ENCODE data around the gene ACAN. TPM values are rescaled to one million over a fixed set of nuclear protein-coding genes. Genes with fewer than 3 reads are reported as not detected.

ACAN gene
- polyA plus RNA-seq, 1 of the 3 experiments (the other 2 are of a cell fraction): not detected

GRCh38 chr15:88782465-88782864 is 20.8 kb upstream of the ACAN start (continued):
- TF ChIP-seq IRF3 (IDR thresholded peaks at IDR 0.05; ENCODE audit: low read depth, low read length) (no peak), FOXM1 (IDR thresholded peaks at IDR 0.05; ENCODE audit: low read depth) (no peak)

- H3K27ac ChIP-seq (ENCODE audit: low read depth in 2 of 2, low read length in 1 of 2): no peak overlapping the region
- TF ChIP-seq USF2 (IDR thresholded peaks at IDR 0.05; ENCODE audit: borderline replicate concordance, low read depth, low read length): no peak
- no peak for TF ChIP-seq EP300 (IDR thresholded peaks at IDR 0.05; ENCODE audit: borderline replicate concordance in 1 of 2, low read depth in 1 of 2, low read length in 1 of 2)
- no peak for TF ChIP-seq EZH2phosphoT487 (IDR thresholded peaks at IDR 0.05; ENCODE audit: borderline replicate concordance, low read depth)
- no peak for TF ChIP-seq MEF2A (IDR thresholded peaks at IDR 0.05; ENCODE audit: borderline replicate concordance, low read depth)
- no peak for TF ChIP-seq POLR2AphosphoS5 (IDR thresholded peaks at IDR 0.05; ENCODE audit: low read depth, low read length)
- H4K20me1 ChIP-seq (ENCODE audit: insufficient read depth): no peaks in the 10 kb centered on the region
- no peak overlapping the region for H3K4me2 ChIP-seq
- no peaks in the 10 kb centered on the region for H3K36me3 ChIP-seq (replicated peaks in 1 of 2; ENCODE audit: control insufficient read depth in 1 of 2, insufficient read depth in 2 of 2, low read length in 1 of 2)
- H3K27me3 ChIP-seq (ENCODE audit: insufficient read depth): no peaks in the 10 kb centered on the region
- 0% methylated on average over 1 of the region's 2 CpGs for WGBS (ENCODE audit: low lambda C conversion rate)
- no peaks in the 10 kb centered on the region for H3K4me1 ChIP-seq (ENCODE audit: control insufficient read depth in 1 of 2, insufficient read depth in 2 of 2, low read depth in 1 of 2, low read length in 1 of 2)
- CTCF ChIA-PET: no interaction called here
- POLR2A ChIA-PET: no interaction called here
- H3K9me2 ChIP-seq: no peaks in the 10 kb centered on the region
- no peaks in the 10 kb centered on the region for H3K9me3 ChIP-seq
- no peak overlapping the region for H3K4me3 ChIP-seq (ENCODE audit: low read depth in 2 of 2, low read length in 1 of 2)
- no peaks in the 10 kb centered on the region for H3K79me2 ChIP-seq (ENCODE audit: insufficient read depth)
- no peak overlapping the region for H2AFZ ChIP-seq (ENCODE audit: low read depth)
- no peak for DNase-seq
- H3F3A ChIP-seq (replicated peaks; ENCODE audit: insufficient read depth): no peaks in the 10 kb centered on the region
- no peak overlapping the region for H3K9ac ChIP-seq
Observed at GRCh38 chr15:88785217-88785616, 18.0 kb upstream of the ACAN start.

GRCh38 chr15:88788036-88788435 is 15.2 kb upstream of the ACAN start:
- no peak for DNase-seq
- Histone ChIP-seq H4K20me1 (ENCODE audit: insufficient read depth) (no peaks in the 10 kb centered on the region), H3K4me3 (ENCODE audit: low read depth in 2 of 2, low read length in 1 of 2) (no peak overlapping the region), H3K79me2 (ENCODE audit: insufficient read depth) (no peaks in the 10 kb centered on the region), H3K9me2 (no peaks in the 10 kb centered on the region), H3K9me3 (no peaks in the 10 kb centered on the region), H2AFZ (ENCODE audit: low read depth) (no peak overlapping the region), H3K4me2 (no peak overlapping the region), H3K9ac (no peak overlapping the region), H3K36me3 (replicated peaks in 1 of 2; ENCODE audit: control insufficient read depth in 1 of 2, insufficient read depth in 2 of 2, low read length in 1 of 2) (no peaks in the 10 kb centered on the region), H3K4me1 (ENCODE audit: control insufficient read depth in 1 of 2, insufficient read depth in 2 of 2, low read depth in 1 of 2, low read length in 1 of 2) (no peaks in the 10 kb centered on the region), H3K27ac (ENCODE audit: low read depth in 2 of 2, low read length in 1 of 2) (no peak overlapping the region), H3F3A (replicated peaks; ENCODE audit: insufficient read depth) (no peaks in the 10 kb centered on the region), H3K27me3 (ENCODE audit: insufficient read depth) (no peaks in the 10 kb centered on the region)
- WGBS (ENCODE audit: low lambda C conversion rate): 0% methylated on average over 2 of the region's 3 CpGs
- TF ChIP-seq RFX5 (IDR thresholded peaks at IDR 0.05; ENCODE audit: low read length): no peak
- TF ChIP-seq ELF1 (IDR thresholded peaks at IDR 0.05): no peak
- no peak for TF ChIP-seq MXI1 (IDR thresholded peaks at IDR 0.05; ENCODE audit: low read depth, low read length)
- TF ChIP-seq POLR2AphosphoS5 (IDR thresholded peaks at IDR 0.05; ENCODE audit: low read depth, low read length): no peak
- no peak for TF ChIP-seq IRF3 (IDR thresholded peaks at IDR 0.05; ENCODE audit: low read depth, low read length)
- TF ChIP-seq NFIC (IDR thresholded peaks at IDR 0.05; ENCODE audit: borderline replicate concordance): no peak
- no peak for TF ChIP-seq FOXM1 (IDR thresholded peaks at IDR 0.05; ENCODE audit: low read depth)
- TF ChIP-seq FOXJ3 (CRISPR knock-in tag; IDR thresholded peaks at IDR 0.05): no peak
- no peak for TF ChIP-seq FOSL2 (IDR thresholded peaks at IDR 0.05; ENCODE audit: borderline replicate concordance, low read depth)
- TF ChIP-seq EZH2phosphoT487 (IDR thresholded peaks at IDR 0.05; ENCODE audit: borderline replicate concordance, low read depth): no peak
- TF ChIP-seq CTCF (IDR thresholded peaks at IDR 0.05): no peak
- TF ChIP-seq YY1 (IDR thresholded peaks at IDR 0.05; ENCODE audit: low read depth): no peak
- ChIA-PET POLR2A (no interaction called here), CTCF (no interaction called here)

Data from SK-N-SH (cell line).